ENCODE measurements around the gene KMT5B. TPM values are rescaled to one million over a fixed set of nuclear protein-coding genes. Genes with fewer than 3 reads are reported as not detected.

KMT5B gene
- 16.3 and 22.2 TPM in 2 replicates for total RNA-seq

DNA sequence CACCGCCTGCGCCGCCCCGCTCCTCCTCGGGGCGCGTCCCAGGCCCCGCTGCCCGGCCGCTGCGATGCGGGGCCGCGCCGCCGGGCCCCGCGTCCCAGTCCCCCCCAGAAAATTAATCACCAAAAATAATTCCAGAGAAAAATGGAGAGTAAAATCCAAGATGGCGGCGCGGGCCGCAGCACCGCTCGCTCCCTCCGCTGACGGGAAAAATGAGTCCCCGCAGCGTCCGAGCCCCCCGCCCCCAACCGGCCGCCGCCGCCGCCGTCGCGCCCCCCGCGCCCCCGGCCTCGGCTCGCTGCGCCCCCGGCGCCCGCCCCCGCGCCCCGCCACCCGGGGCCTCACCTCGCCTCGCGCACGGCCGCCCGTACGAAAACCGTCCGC lies at the start of gene KMT5B:
Gene KMT5B, minus strand, starts transcription at position 162 of the 381 bp plus-strand sequence. CDS start 23,220 bp downstream, outside the sequence.

DNA sequence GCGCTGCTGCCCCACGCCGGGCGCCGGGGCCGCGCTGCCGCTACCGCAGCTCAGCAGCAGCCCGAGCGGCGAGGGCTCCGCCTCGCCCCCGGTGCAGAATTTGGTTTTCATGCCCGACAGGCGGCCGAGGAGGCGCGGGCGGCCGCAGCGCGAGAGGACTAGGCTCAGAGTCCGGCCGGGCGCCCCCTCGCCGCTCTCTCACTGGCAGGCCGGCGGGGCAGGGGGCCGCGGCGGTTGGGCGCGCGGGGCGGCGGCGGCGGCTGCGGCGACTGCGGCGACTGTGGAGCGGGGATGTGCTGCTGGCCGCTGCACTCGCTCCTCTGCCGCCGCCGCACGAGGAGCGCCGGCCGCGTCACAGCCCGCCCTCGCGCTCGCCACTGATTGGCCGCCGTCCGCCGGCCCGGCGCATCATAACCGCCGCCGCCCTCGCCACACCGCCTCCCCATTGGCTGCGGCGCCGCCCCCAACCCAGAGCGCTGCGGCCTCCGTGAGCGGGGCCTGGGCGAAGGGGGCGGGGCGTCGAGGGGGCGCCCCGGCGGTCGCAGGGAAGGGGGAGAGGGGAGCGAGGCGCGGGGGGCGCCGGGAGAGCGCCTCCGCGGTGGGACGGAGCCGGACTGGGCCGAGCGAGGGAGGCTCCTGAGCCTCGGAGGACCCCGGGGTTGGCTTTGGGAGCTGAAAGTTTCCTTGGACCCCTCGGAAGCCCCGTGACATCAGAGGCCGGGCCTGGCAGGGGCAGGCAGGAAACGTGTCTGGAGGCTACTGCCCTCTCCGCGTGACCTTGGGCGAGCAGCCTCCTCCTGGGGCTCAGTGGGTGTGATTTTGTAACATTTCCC lies 91.8 kb downstream of the KMT5B start, which contains the start of gene CHKA:
Gene CHKA, minus strand, starts transcription at position 322 of the 833 bp plus-strand sequence. Its CDS starts 211 bp downstream, at position 111.

Other genes with a start within 250 kb of the KMT5B start
- 26.9 and 31.6 TPM in 2 replicates for gene UNC93B1, start 209.2 kb downstream of the KMT5B start, total RNA-seq
- 18.2 and 25.0 TPM in 2 replicates for gene ALDH3B1, start 203.0 kb downstream of the KMT5B start, total RNA-seq
- gene NDUFS8, start 182.6 kb downstream of the KMT5B start, total RNA-seq: 86.2 and 115 TPM in 2 replicates
- 44.5 and 45.6 TPM in 2 replicates for gene TCIRG1, start 174.3 kb downstream of the KMT5B start, total RNA-seq
- gene CHKA, start 91.9 kb downstream of the KMT5B start, total RNA-seq: 5.9 and 8.3 TPM in 2 replicates
- 56.3 and 58.3 TPM in 2 replicates for gene C11orf24, start 58.7 kb upstream of the KMT5B start, total RNA-seq
- gene LRP5, start 99.3 kb upstream of the KMT5B start, total RNA-seq: 28.8 and 34.9 TPM in 2 replicates
- 42.2 and 59.4 TPM in 2 replicates for gene PPP6R3, start 247.5 kb upstream of the KMT5B start, total RNA-seq